Heart right ventricle (tissue), 16 donors: ENCODE measurements around the gene NOS1AP. TPM values are rescaled to one million over a fixed set of nuclear protein-coding genes. Genes with fewer than 3 reads are reported as not detected.

Experiments used
- ATAC-seq, 8 donors: fragments of 200-7000 bp; cut with Tn5 transposase; one replicate each; pipeline ENCODE4 v1.9.1; 2020; ENCODE audit warnings: mild to moderate bottlenecking in 8 of 8, moderate library complexity in 8 of 8, moderate number of reproducible peaks in 1 of 8
- DNase-seq, 2 donors: peaks; one replicate each; pipeline ENCODE4 v3.0.0-alpha.2; 2020
- H3K27ac ChIP-seq, 10 donors: fragments of 200-600 bp; sonication (generic) in 2 of 10; one replicate each; pipeline versions ENCODE4 v1.5.0 to v1.8.0; 2020 to 2022; ENCODE audit warnings: mild to moderate bottlenecking in 3 of 10
- H3K27me3 ChIP-seq, 7 donors: fragments of 200-600 bp; one replicate each; pipeline ENCODE4 v1.8.0; 2021 to 2022; ENCODE audit warnings: mild to moderate bottlenecking in 2 of 7
- H3K36me3 ChIP-seq, 9 donors: fragments of 200-600 bp; sonication (generic) in 1 of 9; one replicate each; pipeline versions ENCODE4 v1.5.0 to v1.8.0; 2020 to 2022; ENCODE audit warnings: mild to moderate bottlenecking in 2 of 9
- H3K4me1 ChIP-seq, 9 donors: fragments of 200-600 bp; sonication (generic) in 1 of 9; one replicate each; pipeline versions ENCODE4 v1.5.0 to v1.8.0; 2020 to 2022; ENCODE audit warnings: mild to moderate bottlenecking in 4 of 9
- H3K4me3 ChIP-seq, 10 donors: fragments of 200-600 bp; sonication (generic) in 2 of 10; one replicate each; pipeline versions ENCODE4 v1.5.0 to v1.8.0; 2020 to 2022; ENCODE audit warnings: mild to moderate bottlenecking in 7 of 10, moderate library complexity in 2 of 10
- H3K9me3 ChIP-seq, 11 donors: fragments of 200-600 bp in 10 of 11; sonication (generic) in 2 of 11; one replicate each; pipeline versions ENCODE4 v1.5.0 to v1.8.0; 2013 to 2022; ENCODE audit warnings: mild to moderate bottlenecking in 2 of 11, control low read depth in 1 of 11, moderate library complexity in 1 of 11
- WGBS, 2 donors: extraction: QIAGEN DNeasy Blood & Tissue Kit; methylation state at CpG; one replicate each; pipeline ENCODE4 v1.1.7; 2013; ENCODE audit warnings: inconsistent platforms in 1 of 2; 5-methylcytosine and 5-hydroxymethylcytosine counted together
- intact Hi-C, 10 donors: fragments of 100-400 bp; cut with DNase I; formaldehyde crosslinking; loops; one replicate each; pipeline versions ENCODE4 v1.11.1 to v1.14.2; 2022
- polyA plus RNA-seq, 2 donors: library from polyadenylated mRNA; stranded (reverse); fragments of 200-250 nt; gene quantifications; one replicate each; pipeline ENCODE4 v1.2.3, GENCODE V29; 2013
- total RNA-seq, 10 donors: library from RNA; stranded (reverse); fragmentation: NEBNext Ultra II Directional in 3 of 10; extraction: Animal tissue kit (Norgen Biotek cat#: 25700) in 3 of 10; gene quantifications; one replicate each; pipeline versions ENCODE4 v1.2.1 to v1.2.4, GENCODE V29; 2021 to 2023
- TF ChIP-seq, protein P1 (sequence below), 9 donors: fragments of 200-600 bp; sonication (generic) in 2 of 9; IDR thresholded peaks; one replicate each; pipeline versions ENCODE4 v1.5.0 to v1.8.0; 2021 to 2022; ENCODE audit warnings: antibody characterized with exemption in 9 of 9, mild to moderate bottlenecking in 5 of 9, moderate library complexity in 1 of 9
- donor health status: Arrhythmogenic right ventricular cardiomyopathy.
- donor health status: ischemic (EF 13 %, LVEDD 7.1; RV severe dilation, severe dysfunction).
- donor health status: healthy with polysubstance abuse.
- donor health status: DM: no; HTN: yes; CAD: no.
- donor health status: DM: no; HTN: no; CAD: no.
- donor health status: ischemic (EF 25% LVEDD 6.9; RV normal size, moderate dysfunction).
- donor health status: ischemic (EF 25% LVEDD 5.7; RV mildly dilated, moderate dysfunction).
- donor health status: healthy.
- donor health status: DM: yes; HTN: yes; CAD: no.
- donor health status: Ischemic cardiomyopathy.
- donor health status: ischemic (EF 35%, LVEDD 5.7; RV mildly dilated, moderate dysfunction).
- donor health status: nonischemic (EF 11% LVEDD 7.7; RV severe dilation, severe dysfunction).
- donor health status: DM: yes; HTN: yes; CAD: no.
- donor health status: PGD.
- donor health status: ischemic (EF 29% LVEDD 5.4; RV normal size, mild dysfunction).
- donor health status: nonischemic (EF 23%, LVEDD 6.1; RV moderate dilation, normal function).

Gene NOS1AP
- total and polyA plus RNA-seq, 12 donors: 0.19 to 7.1 (median 4.6) TPM

DNA sequence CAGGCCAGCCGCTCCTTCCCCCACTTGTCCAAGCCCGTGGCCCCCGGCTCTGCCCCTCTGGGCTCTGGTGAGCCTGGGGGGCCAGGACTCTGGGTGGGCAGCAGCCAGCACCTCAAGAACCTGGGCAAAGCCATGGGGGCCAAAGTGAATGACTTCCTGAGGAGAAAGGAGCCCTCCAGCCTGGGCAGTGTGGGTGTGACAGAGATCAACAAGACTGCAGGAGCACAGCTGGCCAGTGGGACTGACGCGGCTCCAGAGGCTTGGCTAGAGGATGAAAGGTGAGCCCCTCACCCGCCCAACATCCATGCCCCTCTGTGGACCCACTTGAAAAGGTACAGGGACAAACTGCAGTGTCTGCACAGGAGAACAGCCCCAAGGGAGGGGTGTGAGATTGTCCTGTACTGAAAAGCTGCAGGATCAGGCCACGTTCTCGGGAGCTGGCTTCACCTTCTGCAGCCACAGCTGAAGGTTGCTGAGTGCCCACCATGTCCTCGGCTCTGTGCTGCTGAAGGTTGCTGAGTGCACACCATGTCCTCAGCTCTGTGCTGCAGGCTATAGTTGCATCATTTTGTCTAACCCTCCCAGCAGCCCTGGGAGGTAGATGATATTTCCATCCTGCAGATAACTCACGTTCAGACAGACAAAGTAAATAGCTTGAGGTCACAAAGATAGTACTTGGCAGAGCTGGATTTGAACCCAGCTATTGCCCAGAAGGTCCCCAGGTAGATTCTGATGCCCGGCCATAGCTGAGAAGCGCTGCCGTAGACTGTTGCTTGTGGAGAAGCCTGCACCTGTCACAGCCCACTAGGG, 312.7 kb downstream of the NOS1AP start:
- Histone ChIP-seq H3K27ac (no peak overlapping the region), H3K9me3 (no peaks in the 10 kb centered on the region), H3K36me3 (no peaks in the 10 kb centered on the region), H3K27me3 (no peaks in the 10 kb centered on the region), H3K4me3 (no peak overlapping the region), H3K4me1 (no peaks in the 10 kb centered on the region)
- DNase-seq (no peak), ATAC-seq (no peak)
- TF ChIP-seq, protein P1, sequence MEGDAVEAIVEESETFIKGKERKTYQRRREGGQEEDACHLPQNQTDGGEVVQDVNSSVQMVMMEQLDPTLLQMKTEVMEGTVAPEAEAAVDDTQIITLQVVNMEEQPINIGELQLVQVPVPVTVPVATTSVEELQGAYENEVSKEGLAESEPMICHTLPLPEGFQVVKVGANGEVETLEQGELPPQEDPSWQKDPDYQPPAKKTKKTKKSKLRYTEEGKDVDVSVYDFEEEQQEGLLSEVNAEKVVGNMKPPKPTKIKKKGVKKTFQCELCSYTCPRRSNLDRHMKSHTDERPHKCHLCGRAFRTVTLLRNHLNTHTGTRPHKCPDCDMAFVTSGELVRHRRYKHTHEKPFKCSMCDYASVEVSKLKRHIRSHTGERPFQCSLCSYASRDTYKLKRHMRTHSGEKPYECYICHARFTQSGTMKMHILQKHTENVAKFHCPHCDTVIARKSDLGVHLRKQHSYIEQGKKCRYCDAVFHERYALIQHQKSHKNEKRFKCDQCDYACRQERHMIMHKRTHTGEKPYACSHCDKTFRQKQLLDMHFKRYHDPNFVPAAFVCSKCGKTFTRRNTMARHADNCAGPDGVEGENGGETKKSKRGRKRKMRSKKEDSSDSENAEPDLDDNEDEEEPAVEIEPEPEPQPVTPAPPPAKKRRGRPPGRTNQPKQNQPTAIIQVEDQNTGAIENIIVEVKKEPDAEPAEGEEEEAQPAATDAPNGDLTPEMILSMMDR (IDR thresholded peaks at IDR 0.05): no peak
- intact Hi-C loops: loop anchor here in 1 of 10 donors (10.0 kb wide), 1 partner anchor 87 kb away; no protein-coding TSS in a partner anchor
- WGBS, 2 donors: 85 to 90% methylated on average over 13 of the region's 13 CpGs

DNA sequence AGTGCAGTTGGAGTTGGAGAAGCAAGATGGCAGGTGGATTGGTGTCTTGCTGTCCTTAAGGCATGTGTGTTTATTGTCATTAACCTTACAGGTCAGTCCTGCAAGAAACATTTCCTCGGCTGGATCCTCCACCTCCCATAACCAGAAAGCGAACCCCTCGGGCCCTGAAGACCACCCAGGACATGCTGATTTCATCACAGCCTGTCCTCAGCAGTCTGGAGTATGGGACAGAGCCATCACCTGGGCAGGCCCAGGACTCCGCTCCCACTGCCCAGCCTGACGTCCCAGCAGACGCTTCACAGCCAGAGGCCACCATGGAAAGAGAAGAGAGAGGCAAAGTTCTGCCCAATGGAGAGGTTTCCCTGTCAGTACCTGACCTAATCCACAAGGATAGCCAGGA, 313.6 kb downstream of the NOS1AP start:
- no peaks in the 10 kb centered on the region for H3K9me3 ChIP-seq
- DNase-seq: no peak
- TF ChIP-seq, protein P1 (IDR thresholded peaks at IDR 0.05): no peak
- H3K4me3 ChIP-seq: no peak overlapping the region
- intact Hi-C loops: loop anchor here in 1 of 10 donors (10.0 kb wide), 1 partner anchor 88 kb away; no protein-coding TSS in a partner anchor
- H3K36me3 ChIP-seq: no peaks in the 10 kb centered on the region
- H3K27me3 ChIP-seq: no peaks in the 10 kb centered on the region
- H3K4me1 ChIP-seq: no peaks in the 10 kb centered on the region
- H3K27ac ChIP-seq: no peak overlapping the region
- no peak for ATAC-seq
- 96 to 97% methylated on average over 6 of the region's 6 CpGs for WGBS, 2 donors

DNA sequence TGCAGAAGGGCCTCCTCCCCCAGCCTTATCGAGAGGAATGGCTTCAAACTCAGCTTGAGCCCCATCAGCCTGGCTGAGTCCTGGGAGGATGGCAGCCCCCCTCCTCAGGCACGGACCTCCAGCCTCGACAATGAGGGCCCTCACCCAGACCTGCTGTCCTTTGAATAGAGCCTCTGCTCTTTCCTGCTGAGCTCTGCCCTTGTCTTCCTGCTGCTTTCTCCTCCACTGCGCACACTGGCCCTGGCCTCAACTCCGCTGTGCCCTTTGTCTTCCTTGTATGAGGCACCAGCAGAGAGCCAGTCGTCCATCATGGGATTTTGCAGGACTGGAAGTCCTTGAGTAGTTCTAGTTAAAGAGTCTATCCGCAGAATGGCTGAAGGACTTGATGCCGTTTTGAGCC, 314.0 kb downstream of the NOS1AP start:
- 90% methylated on average over 8 of the region's 8 CpGs for WGBS, 2 donors
- DNase-seq (no peak), ATAC-seq (no peak)
- Histone ChIP-seq H3K27ac (no peak overlapping the region), H3K36me3 (no peaks in the 10 kb centered on the region), H3K9me3 (no peaks in the 10 kb centered on the region), H3K27me3 (no peaks in the 10 kb centered on the region), H3K4me1 (no peaks in the 10 kb centered on the region), H3K4me3 (no peak overlapping the region)
- intact Hi-C loops: loop anchor here in 1 of 10 donors (10.0 kb wide), 1 partner anchor 89 kb away; no protein-coding TSS in a partner anchor
- TF ChIP-seq, protein P1 (IDR thresholded peaks at IDR 0.05): no peak

DNA sequence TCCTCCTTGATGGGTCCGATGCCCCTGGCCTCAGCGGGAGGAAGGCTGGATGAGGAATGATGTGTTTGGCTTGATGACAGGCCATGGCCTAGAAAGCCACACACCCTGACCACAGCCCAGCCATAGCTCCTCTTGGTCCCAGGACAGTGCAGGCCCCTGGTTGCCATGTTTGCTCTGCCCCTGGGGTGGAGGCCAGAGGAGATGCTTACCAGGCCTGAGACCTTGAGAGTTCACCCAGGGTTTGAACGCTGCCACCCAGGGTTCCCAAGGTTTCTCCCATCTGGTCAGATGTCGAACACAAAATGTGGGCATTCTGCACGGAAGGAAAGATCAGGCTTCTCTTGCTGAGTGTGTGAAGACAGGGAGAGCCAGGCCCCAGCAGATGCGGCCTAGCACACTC, 314.6 kb downstream of the NOS1AP start:
- WGBS, 2 donors: 93 to 98% methylated on average over 6 of the region's 6 CpGs
- Histone ChIP-seq H3K36me3 (no peaks in the 10 kb centered on the region), H3K27me3 (no peaks in the 10 kb centered on the region), H3K9me3 (no peaks in the 10 kb centered on the region), H3K4me1 (no peaks in the 10 kb centered on the region), H3K27ac (no peak overlapping the region), H3K4me3 (no peak overlapping the region)
- TF ChIP-seq, protein P1 (IDR thresholded peaks at IDR 0.05): no peak
- ATAC-seq (no peak), DNase-seq (no peak)
- intact Hi-C loops: loop anchor here in 1 of 10 donors (10.0 kb wide), 1 partner anchor 89 kb away; no protein-coding TSS in a partner anchor
